ENCODE measurements around the gene GPX1.
"Not testable (repeated sequence)": the region's sequence is repeated elsewhere in the genome, so short reads cannot be mapped to it uniquely, and the experiment has no call there.

Gene GPX1

DNA sequence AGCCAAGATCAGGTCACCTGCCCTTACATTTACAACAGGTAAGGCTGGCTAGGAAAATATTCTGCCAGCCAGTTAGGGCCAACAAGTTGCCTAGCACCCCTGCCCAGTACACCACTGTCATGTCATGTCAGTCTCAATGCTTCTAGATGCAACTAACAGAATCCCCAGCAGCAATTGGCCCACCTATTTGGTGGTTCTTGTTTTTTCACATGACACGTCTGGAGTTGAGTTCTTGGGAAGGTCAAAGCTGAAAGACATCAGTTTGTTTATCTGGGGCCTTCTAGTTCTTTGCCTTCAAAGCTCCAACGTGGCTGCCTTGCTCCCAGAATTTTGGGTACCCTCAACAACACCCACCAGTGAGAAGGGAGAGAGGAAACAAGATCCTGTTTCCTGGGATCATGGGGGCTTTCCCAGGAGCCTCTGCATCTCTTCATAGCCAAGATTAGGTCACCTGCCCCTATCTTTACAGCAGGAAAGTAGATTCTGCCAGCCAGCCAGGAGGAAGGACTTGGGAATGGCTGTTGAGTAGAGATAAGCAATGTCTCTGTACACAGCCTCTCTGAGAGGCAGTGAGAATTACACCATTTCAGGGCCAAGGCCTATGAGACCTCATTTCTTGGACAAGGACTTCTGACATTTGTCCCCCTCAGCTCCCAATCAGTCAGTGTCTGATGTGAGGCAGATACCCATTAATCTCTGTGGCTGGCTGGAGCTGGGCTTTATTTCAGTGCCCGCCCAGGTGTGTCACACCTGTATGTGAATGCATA is 8.6 kb downstream of the GPX1 start:
- TF ChIP-seq EZH2 (IDR thresholded peaks at IDR 0.05; ENCODE audit: borderline replicate concordance, low read length): no peak
- TF ChIP-seq, protein P1, sequence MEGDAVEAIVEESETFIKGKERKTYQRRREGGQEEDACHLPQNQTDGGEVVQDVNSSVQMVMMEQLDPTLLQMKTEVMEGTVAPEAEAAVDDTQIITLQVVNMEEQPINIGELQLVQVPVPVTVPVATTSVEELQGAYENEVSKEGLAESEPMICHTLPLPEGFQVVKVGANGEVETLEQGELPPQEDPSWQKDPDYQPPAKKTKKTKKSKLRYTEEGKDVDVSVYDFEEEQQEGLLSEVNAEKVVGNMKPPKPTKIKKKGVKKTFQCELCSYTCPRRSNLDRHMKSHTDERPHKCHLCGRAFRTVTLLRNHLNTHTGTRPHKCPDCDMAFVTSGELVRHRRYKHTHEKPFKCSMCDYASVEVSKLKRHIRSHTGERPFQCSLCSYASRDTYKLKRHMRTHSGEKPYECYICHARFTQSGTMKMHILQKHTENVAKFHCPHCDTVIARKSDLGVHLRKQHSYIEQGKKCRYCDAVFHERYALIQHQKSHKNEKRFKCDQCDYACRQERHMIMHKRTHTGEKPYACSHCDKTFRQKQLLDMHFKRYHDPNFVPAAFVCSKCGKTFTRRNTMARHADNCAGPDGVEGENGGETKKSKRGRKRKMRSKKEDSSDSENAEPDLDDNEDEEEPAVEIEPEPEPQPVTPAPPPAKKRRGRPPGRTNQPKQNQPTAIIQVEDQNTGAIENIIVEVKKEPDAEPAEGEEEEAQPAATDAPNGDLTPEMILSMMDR (IDR thresholded peaks at IDR 0.05; ENCODE audit: low read length): no peak
- H4K20me1 ChIP-seq (ENCODE audit: insufficient read depth, low read length): no peaks in the 10 kb centered on the region
- 0 out of 2 replicates have a peak, but pooled peaks cover 7% of the 10 kb centered on the region for H3F3A ChIP-seq (ENCODE audit: insufficient read depth, low read length)
- H3K79me2 ChIP-seq (ENCODE audit: insufficient read depth, low read length): no peaks in the 10 kb centered on the region
- H3K9me2 ChIP-seq (ENCODE audit: low read depth, low read length): no peaks in the 10 kb centered on the region
- no peak overlapping the region for H3K4me3 ChIP-seq (ENCODE audit: low read depth, low read length, poor library complexity, severe bottlenecking)
- H3K4me2 ChIP-seq (ENCODE audit: low read length): no peak overlapping the region
- H3K4me1 ChIP-seq (ENCODE audit: insufficient read depth, low read length, severe bottlenecking): peaks cover 29% of the 10 kb centered on the region
- peak overlapping the region; percentile 21 for H3K27ac ChIP-seq (ENCODE audit: low read depth, low read length, poor library complexity, severe bottlenecking)
- no peaks in the 10 kb centered on the region for H3K27me3 ChIP-seq (ENCODE audit: insufficient read depth, low read length)
- no peaks in the 10 kb centered on the region for H3K9me3 ChIP-seq (ENCODE audit: low read length)
- H3K9ac ChIP-seq (ENCODE audit: low read length): no peak overlapping the region
- H3K36me3 ChIP-seq (ENCODE audit: insufficient read depth, low read length): no peaks in the 10 kb centered on the region
- H2AFZ ChIP-seq (ENCODE audit: low read length): no peak overlapping the region

GRCh38 chr3:49348361-49348760 is 9.8 kb downstream of the GPX1 start:
- not testable (repeated sequence) for H3K27me3 ChIP-seq (ENCODE audit: insufficient read depth, low read length); H3F3A ChIP-seq (ENCODE audit: insufficient read depth, low read length); H3K4me3 ChIP-seq (ENCODE audit: low read depth, low read length, poor library complexity, severe bottlenecking); H2AFZ ChIP-seq (ENCODE audit: low read length); H3K9ac ChIP-seq (ENCODE audit: low read length); H3K79me2 ChIP-seq (ENCODE audit: insufficient read depth, low read length); H4K20me1 ChIP-seq (ENCODE audit: insufficient read depth, low read length); H3K9me2 ChIP-seq (ENCODE audit: low read depth, low read length); H3K27ac ChIP-seq (ENCODE audit: low read depth, low read length, poor library complexity, severe bottlenecking); H3K36me3 ChIP-seq (ENCODE audit: insufficient read depth, low read length); H3K4me2 ChIP-seq (ENCODE audit: low read length); H3K9me3 ChIP-seq (ENCODE audit: low read length)
- H3K4me1 ChIP-seq (ENCODE audit: insufficient read depth, low read length, severe bottlenecking): peaks cover 35% of the 10 kb centered on the region

DNA sequence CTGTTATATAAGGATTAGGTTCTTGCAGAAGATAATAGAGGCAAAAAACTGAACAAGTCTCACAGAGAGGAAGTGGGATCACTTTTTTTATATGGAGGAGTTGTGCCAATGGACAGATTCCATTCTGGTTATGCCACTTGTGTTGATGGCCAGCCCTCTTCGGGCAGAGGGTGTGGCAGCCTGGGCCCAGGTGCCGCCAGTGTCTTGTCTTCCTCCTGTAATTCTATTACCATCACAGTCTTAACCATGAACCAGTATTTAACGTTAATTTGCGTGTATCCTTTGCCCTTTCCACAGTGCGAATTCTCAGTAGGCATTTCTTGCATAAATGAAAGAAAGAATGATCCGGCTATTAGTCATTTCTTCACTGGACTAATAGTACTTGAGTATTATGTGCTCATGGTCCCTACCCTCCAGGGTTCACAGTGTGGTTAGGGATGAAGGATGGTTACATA is 11.3 kb downstream of the GPX1 start:
- H3K9me3 ChIP-seq (ENCODE audit: low read length): no peaks in the 10 kb centered on the region
- H3K36me3 ChIP-seq (ENCODE audit: insufficient read depth, low read length): no peaks in the 10 kb centered on the region
- peaks cover 40% of the 10 kb centered on the region for H3K4me1 ChIP-seq (ENCODE audit: insufficient read depth, low read length, severe bottlenecking)
- H2AFZ ChIP-seq (ENCODE audit: low read length): no peak overlapping the region
- TF ChIP-seq, protein P1 (IDR thresholded peaks at IDR 0.05; ENCODE audit: low read length): no peak
- no peak for TF ChIP-seq EZH2 (IDR thresholded peaks at IDR 0.05; ENCODE audit: borderline replicate concordance, low read length)
- no peaks in the 10 kb centered on the region for H3K27me3 ChIP-seq (ENCODE audit: insufficient read depth, low read length)
- H3K9me2 ChIP-seq (ENCODE audit: low read depth, low read length): no peaks in the 10 kb centered on the region
- no peaks in the 10 kb centered on the region for H4K20me1 ChIP-seq (ENCODE audit: insufficient read depth, low read length)
- H3K4me2 ChIP-seq (ENCODE audit: low read length): no peak overlapping the region
- H3F3A ChIP-seq (ENCODE audit: insufficient read depth, low read length): 0 out of 2 replicates have a peak, but pooled peaks cover 7% of the 10 kb centered on the region
- H3K79me2 ChIP-seq (ENCODE audit: insufficient read depth, low read length): no peaks in the 10 kb centered on the region
- H3K27ac ChIP-seq (ENCODE audit: low read depth, low read length, poor library complexity, severe bottlenecking): peak overlapping the region; percentile 41
- H3K4me3 ChIP-seq (ENCODE audit: low read depth, low read length, poor library complexity, severe bottlenecking): no peak overlapping the region
- no peak overlapping the region for H3K9ac ChIP-seq (ENCODE audit: low read length)

- Histone ChIP-seq H3K4me2 (ENCODE audit: low read length) (no peak overlapping the region), H3K4me1 (ENCODE audit: insufficient read depth, low read length, severe bottlenecking) (peaks cover 57% of the 10 kb centered on the region)
Measured at GRCh38 chr3:49343163-49343562, 15.0 kb downstream of the GPX1 start.

More at GRCh38 chr3:49343163-49343562, 15.0 kb downstream of the GPX1 start:
- TF ChIP-seq EZH2 (IDR thresholded peaks at IDR 0.05; ENCODE audit: borderline replicate concordance, low read length): no peak
- TF ChIP-seq, protein P1 (IDR thresholded peaks at IDR 0.05; ENCODE audit: low read length): no peak
- Histone ChIP-seq H3K9ac (ENCODE audit: low read length) (no peak overlapping the region), H3K27me3 (ENCODE audit: insufficient read depth, low read length) (no peaks in the 10 kb centered on the region), H3K9me3 (ENCODE audit: low read length) (no peaks in the 10 kb centered on the region), H3K27ac (ENCODE audit: low read depth, low read length, poor library complexity, severe bottlenecking) (peak overlapping the region; percentile 99), H4K20me1 (ENCODE audit: insufficient read depth, low read length) (no peaks in the 10 kb centered on the region), H3K4me3 (ENCODE audit: low read depth, low read length, poor library complexity, severe bottlenecking) (no peak overlapping the region), H3K9me2 (ENCODE audit: low read depth, low read length) (no peaks in the 10 kb centered on the region), H2AFZ (ENCODE audit: low read length) (no peak overlapping the region), H3K36me3 (ENCODE audit: insufficient read depth, low read length) (no peaks in the 10 kb centered on the region), H3K79me2 (ENCODE audit: insufficient read depth, low read length) (peaks cover 15% of the 10 kb centered on the region), H3F3A (ENCODE audit: insufficient read depth, low read length) (peaks cover 11% of the 10 kb centered on the region; the same call in 1 of the 2 replicates)

Measured in OCI-LY1 (cell line).